T-helper 17 cell (primary cell): ENCODE results near the gene SLC8A1. TPM values are rescaled to one million over a fixed set of nuclear protein-coding genes. Genes with fewer than 3 reads are reported as not detected.

Experiments
- ATAC-seq: fragments of 150-1000 bp; cut with Tn5 transposase; 2 replicates; pipeline ENCODE4 v1.10.0; 2021; ENCODE audit warnings: mild to moderate bottlenecking, moderate library complexity
- DNase-seq, 3 donors: peaks; one replicate each; pipeline versions ENCODE4 v3.0.0 to v3.0.0-alpha.2; 2020 to 2021
- H3K9me3 ChIP-seq: one replicate; pipeline ENCODE4 v1.7.0; 2013; ENCODE audit warnings: low read length, mild to moderate bottlenecking; ENCODE audit not compliant: control insufficient read depth, poor library complexity, severe bottlenecking
- H3K27ac Mint-ChIP-seq: one replicate; pipeline ENCODE4 v1.8.0; 2022; ENCODE audit warnings: mild to moderate bottlenecking, moderate library complexity, mixed read lengths
- H3K27me3 Mint-ChIP-seq: one replicate; pipeline ENCODE4 v1.8.0; 2022; ENCODE audit warnings: mixed read lengths
- H3K36me3 Mint-ChIP-seq: one replicate; pipeline ENCODE4 v1.8.0; 2022; ENCODE audit warnings: low read depth, mixed read lengths
- H3K4me1 Mint-ChIP-seq: one replicate; pipeline ENCODE4 v1.8.0; 2022; ENCODE audit warnings: mild to moderate bottlenecking, mixed read lengths
- H3K4me3 Mint-ChIP-seq: one replicate; pipeline ENCODE4 v1.8.0; 2022; ENCODE audit warnings: mild to moderate bottlenecking, moderate library complexity, mixed read lengths
- total RNA-seq, 4 donors: library from RNA in 2 of 4; stranded (reverse) in 2 of 4; gene quantifications; one replicate each; pipeline ENCODE4 v1.2.3 and lab custom pipeline; 2022 to 2026

Gene SLC8A1
- total RNA-seq, 2 donors from 2014 or later = 0.26 to 1.4 TPM

DNA sequence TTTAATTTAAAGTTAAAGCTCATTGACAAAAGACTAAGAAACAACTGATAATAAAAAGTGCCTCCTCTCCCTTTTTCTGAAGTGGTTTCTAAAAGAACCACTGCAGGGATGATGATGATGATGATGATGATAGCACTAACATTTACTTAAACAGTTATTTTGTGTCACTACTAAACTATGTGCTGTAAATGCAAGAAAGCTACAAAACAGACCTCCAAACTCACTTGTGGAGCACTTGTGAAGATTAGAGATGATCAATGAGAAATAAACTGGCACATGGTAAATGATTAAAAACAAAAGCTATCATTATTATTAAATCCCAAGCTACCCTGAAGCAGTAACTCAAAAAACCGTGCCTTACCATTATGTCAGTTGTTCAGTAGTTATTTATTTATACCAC lies 88.7 kb downstream of the SLC8A1 start:
- Mint-ChIP-seq H3K27ac (no peak overlapping the region), H3K4me3 (no peak overlapping the region), H3K4me1 (no peaks in the 10 kb centered on the region), H3K27me3 (no peaks in the 10 kb centered on the region), H3K36me3 (no peaks in the 10 kb centered on the region)
- no peaks in the 10 kb centered on the region for H3K9me3 ChIP-seq
- no peak for DNase-seq
- ATAC-seq = no peak

DNA sequence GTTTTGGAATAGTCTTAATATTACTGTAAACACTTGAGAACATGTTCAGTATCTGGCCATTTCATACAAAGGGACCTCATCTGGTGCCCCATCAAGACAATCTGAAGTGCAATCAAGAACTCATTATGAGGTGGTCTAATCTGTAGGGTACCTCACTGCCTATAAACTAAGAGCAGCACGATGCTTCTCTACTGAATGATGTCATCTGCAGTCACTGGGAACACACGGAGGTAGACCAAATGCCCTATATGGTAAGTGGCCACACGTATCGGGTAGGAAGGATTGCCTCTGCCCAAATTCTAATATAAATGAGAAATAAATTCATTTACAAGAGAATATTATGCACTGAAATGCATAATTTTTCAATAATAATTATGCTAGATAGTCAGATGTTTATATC lies 90.4 kb downstream of the SLC8A1 start:
- Mint-ChIP-seq H3K4me1 (no peaks in the 10 kb centered on the region), H3K4me3 (no peak overlapping the region), H3K27ac (no peak overlapping the region), H3K36me3 (no peaks in the 10 kb centered on the region), H3K27me3 (no peaks in the 10 kb centered on the region)
- ATAC-seq (no peak), DNase-seq (no peak)
- H3K9me3 ChIP-seq = no peaks in the 10 kb centered on the region

DNA sequence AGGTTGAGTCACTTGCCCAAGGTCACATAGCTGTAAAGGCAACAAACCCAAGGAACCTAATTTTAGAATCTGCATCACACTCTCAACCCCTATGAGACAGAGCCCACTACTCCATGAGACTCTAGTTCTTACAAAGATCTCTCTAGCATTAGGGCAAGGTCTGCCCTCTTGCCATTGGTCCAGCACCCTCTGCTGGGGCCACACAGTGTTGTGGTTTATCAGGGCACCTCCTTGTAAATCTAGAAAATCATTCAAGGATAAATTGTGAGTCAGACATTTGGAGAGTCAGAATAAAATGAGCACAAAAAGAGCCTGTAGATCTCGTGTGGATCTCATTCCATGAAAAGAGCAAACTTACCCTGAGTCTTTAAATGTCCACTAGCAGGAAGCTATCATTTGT lies 91.2 kb downstream of the SLC8A1 start:
- H3K4me1 Mint-ChIP-seq = no peaks in the 10 kb centered on the region
- H3K4me3 Mint-ChIP-seq = no peak overlapping the region
- no peaks in the 10 kb centered on the region for H3K9me3 ChIP-seq
- DNase-seq (no peak), ATAC-seq (no peak)
- no peaks in the 10 kb centered on the region for H3K36me3 Mint-ChIP-seq
- no peak overlapping the region for H3K27ac Mint-ChIP-seq
- no peaks in the 10 kb centered on the region for H3K27me3 Mint-ChIP-seq

DNA sequence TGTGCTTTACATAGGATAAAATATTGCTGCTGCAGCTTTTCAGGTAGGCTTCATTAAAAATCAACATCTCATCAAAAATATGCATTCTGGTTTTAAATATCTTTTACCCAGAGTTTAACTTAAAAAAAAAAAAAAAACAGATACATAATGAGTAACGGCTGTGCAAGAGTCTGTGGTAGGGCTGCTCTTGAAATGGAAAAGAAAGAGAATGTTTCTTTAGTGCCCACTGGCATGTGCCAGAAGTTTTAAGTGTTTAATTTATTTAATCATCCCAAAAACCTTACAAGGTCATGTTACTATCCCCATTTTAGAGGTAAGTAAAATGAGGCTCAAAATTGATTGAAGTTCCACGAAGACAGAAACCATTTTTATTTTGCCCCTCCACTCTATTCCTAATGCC lies 92.1 kb downstream of the SLC8A1 start:
- no peaks in the 10 kb centered on the region for H3K9me3 ChIP-seq
- Mint-ChIP-seq H3K4me3 (no peak overlapping the region), H3K27ac (no peak overlapping the region), H3K27me3 (no peaks in the 10 kb centered on the region), H3K4me1 (no peaks in the 10 kb centered on the region), H3K36me3 (no peaks in the 10 kb centered on the region)
- ATAC-seq (no peak), DNase-seq (no peak)

DNA sequence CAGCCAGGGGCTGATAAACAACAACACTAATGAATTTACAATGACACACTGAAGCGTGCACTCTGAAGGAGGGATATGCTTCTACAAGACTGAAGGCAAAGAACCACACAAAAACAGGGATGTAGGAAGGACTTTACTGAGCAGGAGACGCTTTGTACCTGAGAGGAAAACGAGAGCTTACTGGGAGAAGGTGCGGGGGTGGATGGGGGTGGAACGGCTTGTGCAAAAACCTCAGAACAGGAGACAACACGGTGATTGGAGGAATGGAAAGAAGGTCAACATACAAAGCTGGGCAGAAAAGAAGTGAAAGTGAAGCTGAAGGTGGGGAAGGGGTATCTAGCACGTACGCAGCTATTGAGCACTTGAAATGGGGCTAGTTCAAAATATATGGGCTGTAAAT lies 93.1 kb downstream of the SLC8A1 start:
- Mint-ChIP-seq H3K4me3 (no peak overlapping the region), H3K36me3 (no peaks in the 10 kb centered on the region), H3K4me1 (no peaks in the 10 kb centered on the region), H3K27me3 (no peaks in the 10 kb centered on the region), H3K27ac (no peak overlapping the region)
- ATAC-seq (no peak), DNase-seq (no peak)
- H3K9me3 ChIP-seq = no peaks in the 10 kb centered on the region

DNA sequence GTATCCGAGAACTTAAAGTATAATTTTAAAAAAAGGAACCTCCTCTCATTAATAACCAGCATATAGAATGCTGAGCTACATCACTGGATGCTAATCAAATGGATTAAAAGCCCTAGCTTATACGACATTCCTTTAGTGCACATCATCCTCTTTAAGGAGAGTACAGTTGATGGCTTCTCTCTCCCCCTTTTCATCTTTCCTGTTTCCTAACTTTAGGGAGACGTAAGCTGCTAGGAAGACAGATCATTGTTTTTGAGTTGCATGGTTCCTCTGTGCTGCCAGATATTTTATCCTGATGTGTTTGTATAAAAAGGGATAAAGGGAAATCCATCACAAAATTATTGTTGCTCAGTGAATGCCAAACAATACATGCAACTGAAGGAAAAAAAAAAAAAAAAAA lies 94.2 kb downstream of the SLC8A1 start:
- no peaks in the 10 kb centered on the region for H3K36me3 Mint-ChIP-seq
- DNase-seq = no peak
- no peaks in the 10 kb centered on the region for H3K27me3 Mint-ChIP-seq
- H3K4me3 Mint-ChIP-seq = no peak overlapping the region
- ATAC-seq = no peak
- H3K4me1 Mint-ChIP-seq = no peaks in the 10 kb centered on the region
- H3K9me3 ChIP-seq = no peaks in the 10 kb centered on the region
- H3K27ac Mint-ChIP-seq = no peak overlapping the region

DNA sequence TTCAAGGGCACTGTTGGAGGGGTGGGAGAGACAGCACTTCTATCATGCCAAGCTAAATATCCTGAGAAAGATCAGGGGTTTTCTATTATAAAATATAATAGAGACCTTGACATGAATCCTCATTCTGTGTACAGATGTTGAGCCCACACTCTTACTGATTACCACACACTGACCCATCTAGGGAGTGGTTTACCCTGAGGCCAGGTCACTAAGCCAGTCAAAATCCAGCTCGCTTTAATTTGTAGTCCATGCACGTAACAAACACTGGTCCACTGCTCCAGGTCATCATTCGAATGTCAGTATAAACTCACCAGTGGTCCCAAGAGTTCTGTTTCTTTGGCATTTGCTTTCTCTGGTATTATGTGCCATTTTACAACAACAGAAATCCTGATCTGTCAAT lies 96.4 kb downstream of the SLC8A1 start:
- H3K27ac Mint-ChIP-seq = no peak overlapping the region
- DNase-seq = no peak
- H3K4me3 Mint-ChIP-seq = no peak overlapping the region
- no peaks in the 10 kb centered on the region for H3K9me3 ChIP-seq
- no peak for ATAC-seq
- H3K27me3 Mint-ChIP-seq = no peaks in the 10 kb centered on the region
- H3K36me3 Mint-ChIP-seq = no peaks in the 10 kb centered on the region
- no peaks in the 10 kb centered on the region for H3K4me1 Mint-ChIP-seq

DNA sequence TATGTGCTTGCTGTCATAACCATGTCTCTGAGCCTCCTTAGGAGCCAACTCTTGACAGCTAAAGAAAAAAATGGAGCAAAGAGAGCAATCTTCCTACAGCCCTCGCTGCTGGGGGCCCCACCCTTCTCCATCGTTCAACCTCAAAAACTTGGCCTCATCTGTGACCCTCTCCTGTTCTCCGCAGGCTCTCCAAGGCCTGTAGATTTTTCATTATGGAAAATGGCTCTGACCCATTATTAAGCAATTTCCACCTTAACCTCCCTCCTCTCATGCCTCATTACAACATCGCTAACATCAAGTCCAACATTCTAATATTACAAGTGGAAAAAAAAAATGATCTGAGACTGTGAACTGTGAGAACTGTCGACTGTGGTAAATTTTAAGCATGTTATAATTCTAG lies 98.7 kb downstream of the SLC8A1 start:
- H3K9me3 ChIP-seq = no peaks in the 10 kb centered on the region
- DNase-seq (no peak), ATAC-seq (no peak)
- Mint-ChIP-seq H3K27ac (no peak overlapping the region), H3K4me1 (no peaks in the 10 kb centered on the region), H3K36me3 (no peaks in the 10 kb centered on the region), H3K27me3 (no peaks in the 10 kb centered on the region), H3K4me3 (no peak overlapping the region)

DNA sequence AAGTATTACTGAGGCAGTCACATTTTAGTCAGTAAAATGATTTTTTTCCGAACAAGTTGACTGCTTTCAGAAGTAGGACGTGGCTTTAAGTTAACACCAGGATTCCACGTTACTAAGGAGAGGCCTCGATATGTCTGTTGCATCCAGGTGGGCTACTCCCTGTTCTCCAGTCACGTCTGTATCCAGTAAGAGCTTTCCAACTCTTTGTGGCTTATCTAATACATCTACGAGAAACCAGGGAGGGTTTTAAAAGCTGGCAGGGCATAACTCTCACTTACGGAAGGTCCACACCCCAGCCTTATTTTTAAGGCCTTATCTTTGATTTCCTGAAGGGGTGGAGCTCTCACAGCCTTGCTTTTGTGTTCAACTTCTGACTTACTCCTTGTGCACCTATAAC lies 99.2 kb downstream of the SLC8A1 start:
- H3K36me3 Mint-ChIP-seq = no peaks in the 10 kb centered on the region
- no peaks in the 10 kb centered on the region for H3K27me3 Mint-ChIP-seq
- H3K9me3 ChIP-seq = no peaks in the 10 kb centered on the region
- no peak overlapping the region for H3K4me3 Mint-ChIP-seq
- H3K4me1 Mint-ChIP-seq = no peaks in the 10 kb centered on the region
- no peak overlapping the region for H3K27ac Mint-ChIP-seq
- ATAC-seq (no peak), DNase-seq (no peak)

DNA sequence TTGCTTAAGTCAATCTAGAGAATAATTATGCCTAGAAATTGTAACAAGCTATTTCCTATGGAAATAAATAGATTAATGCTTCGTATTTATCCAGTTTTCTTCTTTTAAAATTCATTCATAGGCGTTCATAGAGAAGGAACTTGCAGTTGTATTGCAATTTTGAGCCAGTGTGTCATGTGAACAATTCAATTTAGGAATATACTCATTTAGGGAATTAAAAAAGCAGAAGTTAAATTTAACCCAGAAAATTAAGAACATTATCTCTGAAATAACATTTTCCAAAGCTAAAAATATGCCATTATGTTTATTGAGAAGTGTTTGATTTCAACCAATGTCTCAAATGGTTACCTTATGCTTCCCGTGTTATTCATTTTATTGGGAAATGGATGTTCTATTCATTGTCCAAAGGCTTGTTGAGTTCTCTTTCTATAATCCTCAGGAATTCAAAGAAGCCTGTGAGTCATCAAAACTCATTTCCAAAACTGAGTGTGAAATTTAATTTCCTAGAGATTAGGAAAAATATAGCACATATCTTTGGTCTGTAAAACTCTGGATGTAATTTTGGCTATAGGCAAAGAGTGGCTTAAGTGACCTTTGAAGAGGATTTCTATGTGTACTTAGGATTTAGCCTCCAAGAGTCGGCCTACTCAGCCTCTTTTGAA lies 99.7 kb downstream of the SLC8A1 start:
- ATAC-seq = no peak
- no peak overlapping the region for H3K4me3 Mint-ChIP-seq
- no peak for DNase-seq
- no peaks in the 10 kb centered on the region for H3K36me3 Mint-ChIP-seq
- no peak overlapping the region for H3K27ac Mint-ChIP-seq
- H3K9me3 ChIP-seq = no peaks in the 10 kb centered on the region
- no peaks in the 10 kb centered on the region for H3K27me3 Mint-ChIP-seq
- H3K4me1 Mint-ChIP-seq = no peaks in the 10 kb centered on the region

DNA sequence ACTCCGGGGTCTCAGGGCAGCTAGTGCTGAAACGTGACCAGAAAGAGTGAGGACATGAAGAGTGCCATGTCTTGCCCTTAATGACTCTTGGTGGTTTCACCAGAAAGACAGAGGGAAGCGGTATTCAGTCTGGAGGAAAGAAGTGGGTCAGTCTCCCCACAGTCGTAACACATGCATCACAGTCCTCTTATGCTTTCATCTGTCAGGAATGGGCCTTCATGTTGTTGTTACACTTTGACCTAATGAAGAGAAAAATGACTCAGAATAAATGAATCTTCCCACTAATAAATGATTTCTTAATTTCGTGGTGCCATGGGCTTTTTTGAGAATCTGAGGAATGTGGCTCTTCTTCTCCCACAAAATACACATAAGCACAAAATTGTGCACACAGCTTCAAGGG lies 103.2 kb downstream of the SLC8A1 start:
- no peak overlapping the region for H3K27ac Mint-ChIP-seq
- peaks cover 6% of the 10 kb centered on the region for H3K27me3 Mint-ChIP-seq
- DNase-seq (no peak), ATAC-seq (no peak)
- no peak overlapping the region for H3K4me3 Mint-ChIP-seq
- H3K9me3 ChIP-seq = no peaks in the 10 kb centered on the region
- no peaks in the 10 kb centered on the region for H3K36me3 Mint-ChIP-seq
- H3K4me1 Mint-ChIP-seq = no peaks in the 10 kb centered on the region

DNA sequence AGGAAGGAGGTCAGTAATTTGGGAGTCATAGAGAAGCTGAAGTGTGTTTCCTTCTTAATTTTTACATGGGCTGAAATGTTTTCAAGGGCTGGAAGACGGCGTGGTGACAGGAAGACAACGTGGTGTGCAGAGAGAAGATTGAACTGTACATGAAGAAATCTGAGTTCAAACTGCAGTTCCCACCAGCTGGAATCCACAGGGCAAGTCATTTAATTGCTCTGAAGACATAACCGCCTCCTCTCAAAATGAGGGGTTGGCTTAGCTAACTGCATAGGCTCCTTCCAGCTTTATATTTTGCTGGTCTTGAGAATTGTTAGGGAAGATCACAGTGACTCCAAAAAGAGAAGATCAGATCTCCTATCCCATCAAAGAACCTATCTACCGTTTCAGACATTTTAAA lies 103.9 kb downstream of the SLC8A1 start:
- Mint-ChIP-seq H3K27me3 (peaks cover 6% of the 10 kb centered on the region), H3K27ac (no peak overlapping the region), H3K4me1 (no peaks in the 10 kb centered on the region)

DNA sequence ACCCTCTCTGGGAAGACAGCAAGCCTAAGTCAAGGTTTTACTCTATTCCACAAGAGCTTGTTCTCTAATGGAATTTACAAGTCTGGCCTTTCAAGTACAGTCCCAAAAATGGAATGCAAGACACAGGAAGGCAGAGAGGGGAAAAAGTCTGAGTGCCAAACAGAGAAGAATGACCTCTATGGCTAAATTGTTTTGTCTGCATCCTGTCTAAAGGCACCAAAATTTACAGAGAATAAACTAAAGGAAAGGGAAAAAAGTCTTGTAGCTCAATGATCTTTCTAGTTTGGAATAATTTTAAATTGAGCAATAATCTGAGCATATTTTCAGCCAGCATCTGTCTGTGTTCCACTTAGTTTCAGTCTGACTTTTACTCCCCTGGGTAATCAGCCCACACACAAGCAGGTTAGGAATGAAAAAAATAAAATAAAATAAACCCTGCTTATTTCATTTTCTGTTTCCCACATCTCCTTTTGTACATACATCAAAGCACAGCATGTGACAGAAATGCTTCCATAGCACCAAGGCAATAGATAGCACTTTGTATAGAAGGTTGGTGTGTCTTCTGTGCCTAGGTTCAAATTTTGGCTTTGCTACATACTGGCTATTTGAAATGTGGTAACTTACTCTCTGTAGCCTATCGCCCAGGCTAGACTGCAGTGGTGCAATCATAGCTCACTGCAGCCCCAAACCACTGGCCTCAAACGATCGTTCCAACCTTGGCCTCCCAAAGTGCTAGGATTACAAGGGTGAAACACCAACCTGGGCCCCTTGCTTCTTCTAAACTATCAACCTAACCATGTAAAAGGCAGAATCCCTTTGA lies 105.1 kb downstream of the SLC8A1 start:
- Mint-ChIP-seq H3K36me3 (no peaks in the 10 kb centered on the region), H3K27ac (no peak overlapping the region), H3K27me3 (peaks cover 6% of the 10 kb centered on the region), H3K4me3 (no peak overlapping the region), H3K4me1 (no peaks in the 10 kb centered on the region)
- H3K9me3 ChIP-seq = no peaks in the 10 kb centered on the region
- no peak for DNase-seq
- no peak for ATAC-seq

More for the DNA sequence above, 103.9 kb downstream of the SLC8A1 start:
- H3K4me3 Mint-ChIP-seq = no peak overlapping the region
- ATAC-seq = no peak
- no peaks in the 10 kb centered on the region for H3K9me3 ChIP-seq
- no peak for DNase-seq
- H3K36me3 Mint-ChIP-seq = no peaks in the 10 kb centered on the region

DNA sequence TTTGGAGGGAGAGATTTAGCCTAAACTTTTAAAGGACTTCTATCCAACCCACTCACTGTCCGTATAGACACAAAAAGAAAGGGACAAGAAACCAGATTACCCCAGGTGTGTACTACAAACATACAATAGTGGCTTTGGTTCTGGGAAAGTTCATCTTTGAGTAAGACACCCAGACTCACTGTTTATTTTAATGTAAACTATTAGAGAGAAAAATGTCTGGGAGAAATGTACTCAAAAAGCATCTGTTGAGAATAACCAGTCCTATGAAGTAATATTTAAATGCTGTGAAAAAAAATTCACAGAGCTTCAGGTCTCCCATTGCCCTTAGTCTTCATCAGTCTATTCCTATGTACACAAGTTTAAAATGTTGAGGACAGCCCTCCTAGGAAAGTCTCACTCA lies 107.5 kb downstream of the SLC8A1 start:
- ATAC-seq = no peak
- Mint-ChIP-seq H3K27ac (no peak overlapping the region), H3K4me3 (no peak overlapping the region), H3K27me3 (peaks cover 6% of the 10 kb centered on the region), H3K36me3 (no peaks in the 10 kb centered on the region), H3K4me1 (no peaks in the 10 kb centered on the region)
- no peak for DNase-seq
- no peaks in the 10 kb centered on the region for H3K9me3 ChIP-seq
